Memory B cell (primary cell): ENCODE measurements around the gene DAG1.
"Not testable (repeated sequence)": the region's sequence is repeated elsewhere in the genome, so short reads cannot be mapped to it uniquely, and the experiment has no call there.

Experiments used
- ATAC-seq: fragments of 150-1000 bp; cut with Tn5 transposase; 2 replicates; pipeline ENCODE4 v1.10.0; 2021; ENCODE audit warnings: low read depth, mild to moderate bottlenecking, moderate library complexity
- DNase-seq, 2 donors: peaks; one replicate each; pipeline ENCODE4 v3.0.0; 2022; ENCODE audit warnings: low spot score in 2 of 2
- H3K27ac Mint-ChIP-seq: one replicate; pipeline ENCODE4 v1.8.0; 2022; ENCODE audit warnings: mild to moderate bottlenecking, moderate library complexity, mixed read lengths
- H3K27me3 Mint-ChIP-seq: one replicate; pipeline ENCODE4 v1.8.0; 2022; ENCODE audit warnings: mixed read lengths
- H3K36me3 Mint-ChIP-seq: one replicate; pipeline ENCODE4 v1.8.0; 2022; ENCODE audit warnings: mild to moderate bottlenecking, mixed read lengths
- H3K4me1 Mint-ChIP-seq: one replicate; pipeline ENCODE4 v1.8.0; 2022; ENCODE audit warnings: mixed read lengths
- H3K4me3 Mint-ChIP-seq: one replicate; pipeline ENCODE4 v1.8.0; 2022; ENCODE audit warnings: mild to moderate bottlenecking, moderate library complexity, mixed read lengths
- H3K9me3 Mint-ChIP-seq: one replicate; pipeline ENCODE4 v1.8.0; 2022; ENCODE audit warnings: mixed read lengths

Gene DAG1

GRCh38 chr3:49493901-49494300, 23.8 kb downstream of the DAG1 start:
- peaks cover 4% of the 10 kb centered on the region for H3K36me3 Mint-ChIP-seq
- peaks cover 6% of the 10 kb centered on the region for H3K4me1 Mint-ChIP-seq
- ATAC-seq (no peak), DNase-seq (no peak)
- no peaks in the 10 kb centered on the region for H3K9me3 Mint-ChIP-seq
- H3K27me3 Mint-ChIP-seq, result no peaks in the 10 kb centered on the region
- no peak overlapping the region for H3K4me3 Mint-ChIP-seq
- H3K27ac Mint-ChIP-seq, result no peak overlapping the region

GRCh38 chr3:49495023-49495422, 25.0 kb downstream of the DAG1 start:
- Mint-ChIP-seq H3K4me1 (peaks cover 6% of the 10 kb centered on the region), H3K27ac (no peak overlapping the region)
- peak; percentile 74 for ATAC-seq

DNA sequence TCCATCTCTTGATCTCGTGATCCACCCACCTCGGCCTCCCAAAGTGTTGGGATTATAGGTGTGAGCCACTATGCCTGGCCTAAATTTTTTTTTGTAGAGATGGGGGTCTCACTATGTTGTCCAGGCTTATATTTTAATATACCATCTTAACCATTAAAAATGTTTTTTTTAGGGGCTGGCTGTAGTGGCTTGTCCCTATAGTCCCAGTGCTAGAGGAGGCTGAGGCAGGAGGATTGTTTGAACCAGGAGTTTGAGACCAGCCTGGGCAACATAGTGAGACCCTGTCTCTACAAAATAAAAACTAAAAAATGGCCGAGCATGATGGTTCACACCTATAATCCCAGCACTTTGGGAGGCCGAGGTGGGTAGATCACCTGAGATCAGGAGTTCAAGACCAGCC, 26.8 kb downstream of the DAG1 start:
- H3K27ac Mint-ChIP-seq, H3K4me3 Mint-ChIP-seq: not testable (repeated sequence)
- peaks cover 12% of the 10 kb centered on the region for H3K4me1 Mint-ChIP-seq

More at GRCh38 chr3:49495023-49495422, 25.0 kb downstream of the DAG1 start:
- no peaks in the 10 kb centered on the region for H3K9me3 Mint-ChIP-seq
- H3K36me3 Mint-ChIP-seq, result peaks cover 2% of the 10 kb centered on the region
- DNase-seq, result no peak
- no peaks in the 10 kb centered on the region for H3K27me3 Mint-ChIP-seq
- H3K4me3 Mint-ChIP-seq, result no peak overlapping the region

GRCh38 chr3:49497606-49498005, 27.5 kb downstream of the DAG1 start:
- Mint-ChIP-seq H3K9me3 (no peaks in the 10 kb centered on the region), H3K27ac (no peak overlapping the region), H3K36me3 (peaks cover 7% of the 10 kb centered on the region), H3K4me3 (no peak overlapping the region), H3K27me3 (no peaks in the 10 kb centered on the region), H3K4me1 (peaks cover 14% of the 10 kb centered on the region)
- no peak for ATAC-seq
- DNase-seq, result no peak

More for the DNA sequence above, 26.8 kb downstream of the DAG1 start:
- H3K36me3 Mint-ChIP-seq, H3K9me3 Mint-ChIP-seq, H3K27me3 Mint-ChIP-seq, ATAC-seq, DNase-seq: not testable (repeated sequence)

- Mint-ChIP-seq H3K27me3 (no peaks in the 10 kb centered on the region), H3K36me3 (peaks cover 9% of the 10 kb centered on the region), H3K4me1 (peaks cover 15% of the 10 kb centered on the region), H3K9me3 (no peaks in the 10 kb centered on the region), H3K27ac (no peak overlapping the region), H3K4me3 (no peak overlapping the region)
- ATAC-seq (no peak), DNase-seq (no peak)
Observed at GRCh38 chr3:49498239-49498638, 28.2 kb downstream of the DAG1 start.

- DNase-seq (no peak), ATAC-seq (no peak)
- H3K9me3 Mint-ChIP-seq, result no peaks in the 10 kb centered on the region
- H3K4me3 Mint-ChIP-seq, result no peak overlapping the region
- H3K27ac Mint-ChIP-seq, result no peak overlapping the region
- no peaks in the 10 kb centered on the region for H3K27me3 Mint-ChIP-seq
- H3K4me1 Mint-ChIP-seq, result peaks cover 16% of the 10 kb centered on the region
- H3K36me3 Mint-ChIP-seq, result peaks cover 12% of the 10 kb centered on the region
Observed at GRCh38 chr3:49498648-49499047, 28.6 kb downstream of the DAG1 start.

DNA sequence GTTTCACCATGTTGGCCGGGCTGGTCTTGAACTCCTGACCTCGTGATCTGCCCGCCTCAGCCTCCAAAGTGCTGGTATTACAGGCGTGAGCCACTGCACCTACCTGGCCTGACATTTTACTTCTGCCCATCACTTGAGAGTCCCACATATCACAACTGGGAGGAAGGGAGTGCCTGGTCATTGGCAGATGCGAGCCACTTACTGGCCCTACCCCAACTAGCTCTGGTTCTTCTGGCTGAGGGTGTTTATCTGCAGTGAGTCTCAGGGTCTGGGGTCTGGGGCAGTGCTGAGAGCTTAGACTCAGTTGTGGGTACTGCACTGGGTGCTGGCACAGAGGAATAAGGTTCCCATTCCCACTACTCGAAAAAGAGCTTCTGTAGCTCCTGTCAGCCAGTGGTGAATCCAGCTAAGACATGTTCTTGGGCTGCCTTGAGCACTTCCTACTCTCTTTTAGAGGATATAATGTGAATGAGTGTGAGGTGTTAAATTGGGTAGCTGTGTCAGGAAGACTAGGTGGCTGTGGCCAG, 30.2 kb downstream of the DAG1 start:
- ATAC-seq (no peak), DNase-seq (no peak)
- Mint-ChIP-seq H3K27ac (no peak overlapping the region), H3K27me3 (no peaks in the 10 kb centered on the region), H3K9me3 (no peaks in the 10 kb centered on the region), H3K4me1 (peaks cover 15% of the 10 kb centered on the region), H3K36me3 (peaks cover 9% of the 10 kb centered on the region), H3K4me3 (no peak overlapping the region)

GRCh38 chr3:49500732-49501609, 30.9 kb downstream of the DAG1 start:
- Mint-ChIP-seq H3K4me1 (peaks cover 15% of the 10 kb centered on the region), H3K27ac (no peak overlapping the region), H3K4me3 (no peak overlapping the region), H3K27me3 (no peaks in the 10 kb centered on the region), H3K9me3 (no peaks in the 10 kb centered on the region), H3K36me3 (peaks cover 9% of the 10 kb centered on the region)
- ATAC-seq (no peak), DNase-seq (no peak)

GRCh38 chr3:49501842-49502241, 31.8 kb downstream of the DAG1 start:
- Mint-ChIP-seq H3K27me3 (no peaks in the 10 kb centered on the region), H3K9me3 (no peaks in the 10 kb centered on the region), H3K4me1 (peaks cover 15% of the 10 kb centered on the region), H3K36me3 (peaks cover 9% of the 10 kb centered on the region), H3K27ac (no peak overlapping the region), H3K4me3 (no peak overlapping the region)
- ATAC-seq, result no peak
- DNase-seq, result no peak

DNA sequence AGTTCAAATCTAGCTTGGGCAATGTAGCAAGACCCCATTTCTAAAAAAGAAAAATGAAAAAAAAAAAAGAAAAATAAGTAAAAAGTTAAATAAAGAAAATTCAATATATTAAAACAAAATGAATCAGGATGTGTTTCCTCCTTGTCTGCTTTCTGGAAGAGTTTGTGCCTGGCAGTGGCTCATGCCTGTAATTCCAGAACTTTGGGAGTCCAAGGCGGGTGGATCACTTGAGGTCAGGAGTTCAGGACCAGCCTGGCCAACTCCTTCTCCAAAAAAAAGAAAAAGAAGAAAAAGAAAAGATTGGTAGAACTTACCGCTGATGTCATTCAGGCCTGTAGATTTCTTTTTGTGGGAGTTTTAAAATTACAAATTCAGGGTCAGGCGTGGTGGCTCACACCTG, 36.8 kb downstream of the DAG1 start:
- Mint-ChIP-seq H3K4me3 (no peak overlapping the region), H3K36me3 (peaks cover 15% of the 10 kb centered on the region), H3K27me3 (no peaks in the 10 kb centered on the region), H3K9me3 (no peaks in the 10 kb centered on the region), H3K27ac (no peak overlapping the region), H3K4me1 (peaks cover 14% of the 10 kb centered on the region)
- DNase-seq, result no peak
- no peak for ATAC-seq

- no peak for DNase-seq
- Mint-ChIP-seq H3K9me3 (no peaks in the 10 kb centered on the region), H3K4me1 (peaks cover 7% of the 10 kb centered on the region), H3K27ac (no peak overlapping the region), H3K27me3 (no peaks in the 10 kb centered on the region), H3K36me3 (peaks cover 16% of the 10 kb centered on the region), H3K4me3 (no peak overlapping the region)
- no peak for ATAC-seq
Observed at GRCh38 chr3:49509028-49509561, 39.0 kb downstream of the DAG1 start.

- Mint-ChIP-seq H3K36me3 (peaks cover 26% of the 10 kb centered on the region), H3K27me3 (no peaks in the 10 kb centered on the region), H3K9me3 (no peaks in the 10 kb centered on the region), H3K4me3 (no peak overlapping the region), H3K27ac (no peak overlapping the region), H3K4me1 (peaks cover 11% of the 10 kb centered on the region)
- ATAC-seq (no peak), DNase-seq (no peak)
Observed at GRCh38 chr3:49511639-49512038, 41.6 kb downstream of the DAG1 start.

DNA sequence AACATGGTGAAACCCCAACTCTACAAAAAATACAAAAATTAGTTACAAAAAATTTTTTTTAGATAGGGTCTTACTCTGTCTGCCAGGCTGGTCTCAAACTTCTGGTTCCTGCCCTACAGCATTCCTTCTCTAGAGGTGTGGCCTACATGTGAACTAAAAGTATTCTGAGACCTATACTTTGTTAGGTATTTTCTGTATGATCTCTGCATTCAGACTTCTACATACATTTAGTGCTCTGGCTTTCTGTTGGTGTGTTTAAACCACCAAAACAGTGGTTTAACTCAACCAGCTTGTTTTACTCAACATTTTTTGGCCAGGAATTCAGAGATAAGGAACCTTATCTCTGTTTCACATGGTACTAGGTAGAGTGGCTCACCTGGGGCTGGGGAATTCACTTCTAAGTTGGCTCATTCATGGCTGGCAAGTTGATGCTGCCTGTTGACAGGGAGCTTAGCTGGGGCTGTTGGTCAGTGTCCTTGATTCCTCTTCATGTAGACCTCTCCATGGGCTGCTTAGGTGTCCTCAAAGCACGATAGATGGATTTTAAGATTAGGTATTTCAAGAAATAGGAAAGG, 42.8 kb downstream of the DAG1 start:
- peaks cover 29% of the 10 kb centered on the region for H3K36me3 Mint-ChIP-seq
- no peak overlapping the region for H3K27ac Mint-ChIP-seq
- H3K27me3 Mint-ChIP-seq, result no peaks in the 10 kb centered on the region
- peaks cover 13% of the 10 kb centered on the region for H3K4me1 Mint-ChIP-seq
- no peak overlapping the region for H3K4me3 Mint-ChIP-seq
- no peaks in the 10 kb centered on the region for H3K9me3 Mint-ChIP-seq
- DNase-seq, result no peak
- no peak for ATAC-seq

GRCh38 chr3:49513494-49514124, 43.5 kb downstream of the DAG1 start:
- DNase-seq, result no peak
- H3K27me3 Mint-ChIP-seq, result no peaks in the 10 kb centered on the region

More at GRCh38 chr3:49513494-49514124, 43.5 kb downstream of the DAG1 start:
- peaks cover 12% of the 10 kb centered on the region for H3K4me1 Mint-ChIP-seq
- no peak overlapping the region for H3K27ac Mint-ChIP-seq
- no peaks in the 10 kb centered on the region for H3K9me3 Mint-ChIP-seq
- ATAC-seq, result no peak
- H3K4me3 Mint-ChIP-seq, result no peak overlapping the region
- H3K36me3 Mint-ChIP-seq, result peaks cover 29% of the 10 kb centered on the region
